Thyroid gland (tissue), 4 donors: ENCODE data around the gene ATG16L1. TPM values are rescaled to one million over a fixed set of nuclear protein-coding genes. Genes with fewer than 3 reads are reported as not detected.

ENCODE experiments used
- DNase-seq, 2 donors: peaks; one replicate each; pipeline ENCODE4 v3.0.0-alpha.2; 2019
- H3K27ac ChIP-seq, 3 donors: fragments of 200-600 bp; sonication (generic); 1 replicate in 2 of 3; 2 replicates in 1 of 3; pipeline ENCODE4 v1.5.1; 2016 to 2019; ENCODE audit warnings: mild to moderate bottlenecking in 1 of 3, moderate library complexity in 1 of 3
- H3K27me3 ChIP-seq: fragments of 200-600 bp; sonication (generic); one replicate; pipeline ENCODE4 v1.5.1; 2019
- H3K36me3 ChIP-seq, 2 donors: fragments of 200-600 bp; sonication (generic); one replicate each; pipeline ENCODE4 v1.5.1; 2016 to 2019
- H3K4me1 ChIP-seq, 2 donors: fragments of 200-600 bp; sonication (generic); one replicate each; pipeline ENCODE4 v1.5.1; 2017 to 2019
- H3K4me3 ChIP-seq, 3 donors: fragments of 200-600 bp; sonication (generic); replicated peaks in 1 of 3; 1 replicate in 2 of 3; 2 replicates in 1 of 3; pipeline ENCODE4 v1.5.1; 2016; ENCODE audit warnings: mild to moderate bottlenecking in 1 of 3
- H3K9me3 ChIP-seq: fragments of 200-600 bp; sonication (generic); one replicate; pipeline ENCODE4 v1.5.1; 2017
- CTCF ChIP-seq, 6 experiments: fragments of 200-600 bp in 3 of 6; fragments of 450-650 bp in 3 of 6; sonication (generic) in 3 of 6; IDR thresholded peaks; one replicate each; pipeline ENCODE4 v1.5.1; 2016 to 2019; ENCODE audit warnings: antibody characterized with exemption in 6 of 6, mild to moderate bottlenecking in 2 of 6, inconsistent platforms in 1 of 6, moderate library complexity in 1 of 6
- POLR2A ChIP-seq, 2 donors: fragments of 450-650 bp; IDR thresholded peaks; one replicate each; pipeline ENCODE4 v1.6.1; 2017; ENCODE audit warnings: antibody characterized with exemption in 2 of 2, mild to moderate bottlenecking in 2 of 2, moderate library complexity in 1 of 2
- WGBS, 2 donors: methylation state at CpG; one replicate each; pipeline ENCODE4 v1.1.5; 2017; 5-methylcytosine and 5-hydroxymethylcytosine counted together
- intact Hi-C: fragments of 100-400 bp; cut with DNase I; formaldehyde crosslinking; loops from one replicate; pipeline ENCODE4 v1.15.1; 2023
- total RNA-seq, 4 donors: library from RNA; depleted of rRNA; stranded (reverse); fragments of >200 nt; gene quantifications; one replicate each; pipeline ENCODE4 v1.2.3, GENCODE V29; 2016

The ATG16L1 gene
- total RNA-seq, 4 donors from 2014 or later = 52.7 to 112 (median 78.9) TPM

- H3K4me3 ChIP-seq = no peak overlapping the region
- TF ChIP-seq POLR2A (IDR thresholded peaks at IDR 0.05) (no peak), CTCF (IDR thresholded peaks at IDR 0.05) (no peak)
- H3K4me1 ChIP-seq = peaks cover 9 to 44% of the 10 kb centered on the region in 2 donors
- intact Hi-C loops = loop anchor here (10.0 kb wide), 2 partner anchors 97 to 403 kb away; partner anchors contain the start of gene DGKD
- WGBS, 2 donors = 94 to 99% methylated on average over 2 of the region's 2 CpGs
- H3K27ac ChIP-seq = no peak overlapping the region
- no peaks in the 10 kb centered on the region for H3K9me3 ChIP-seq
- H3K36me3 ChIP-seq = peaks cover 7 to 39% of the 10 kb centered on the region in 2 donors
- no peaks in the 10 kb centered on the region for H3K27me3 ChIP-seq
- DNase-seq = no peak
Observed at GRCh38 chr2:233258211-233258610, 6.7 kb downstream of the ATG16L1 start.

GRCh38 chr2:233259730-233260129 is 8.3 kb downstream of the ATG16L1 start:
- Histone ChIP-seq H3K4me1 (peaks cover 2 to 46% of the 10 kb centered on the region in 2 donors), H3K4me3 (no peak overlapping the region), H3K9me3 (no peaks in the 10 kb centered on the region), H3K27me3 (no peaks in the 10 kb centered on the region), H3K27ac (peak overlapping the region; percentile 25 to 54 (median 50)), H3K36me3 (peaks cover 22 to 54% of the 10 kb centered on the region in 2 donors)
- DNase-seq = no peak
- TF ChIP-seq CTCF (IDR thresholded peaks at IDR 0.05) = no peak
- TF ChIP-seq POLR2A (IDR thresholded peaks at IDR 0.05) = no peak
- intact Hi-C loops = loop anchor here (10.0 kb wide), 2 partner anchors 95 to 405 kb away; partner anchors contain the start of gene DGKD
- 94% methylated on average over 1 of the region's 1 CpG for WGBS, 2 donors

- TF ChIP-seq CTCF (IDR thresholded peaks at IDR 0.05) (no peak), POLR2A (IDR thresholded peaks at IDR 0.05) (no peak)
- intact Hi-C loops = no loop called here
- Histone ChIP-seq H3K27me3 (no peaks in the 10 kb centered on the region), H3K27ac (peak overlapping the region; percentile 25 to 54 (median 50)), H3K4me1 (peaks cover 11 to 55% of the 10 kb centered on the region in 2 donors), H3K4me3 (no peak overlapping the region), H3K36me3 (peaks cover 27 to 58% of the 10 kb centered on the region in 2 donors), H3K9me3 (no peaks in the 10 kb centered on the region)
- 93 to 99% methylated on average over 5 of the region's 5 CpGs for WGBS, 2 donors
- DNase-seq = no peak
Observed at GRCh38 chr2:233260661-233261060, 9.2 kb downstream of the ATG16L1 start.

- no peaks in the 10 kb centered on the region for H3K27me3 ChIP-seq
- TF ChIP-seq POLR2A (IDR thresholded peaks at IDR 0.05) (no peak), CTCF (IDR thresholded peaks at IDR 0.05) (no peak)
- no peak overlapping the region for H3K4me3 ChIP-seq
- WGBS, 2 donors = 86 to 91% methylated on average over 9 of the region's 9 CpGs
- intact Hi-C loops = no loop called here
- peaks cover 27 to 53% of the 10 kb centered on the region in 2 donors for H3K36me3 ChIP-seq
- DNase-seq = no peak
- H3K4me1 ChIP-seq = peaks cover 18 to 65% of the 10 kb centered on the region in 2 donors
- no peaks in the 10 kb centered on the region for H3K9me3 ChIP-seq
- H3K27ac ChIP-seq = peak overlapping the region in 2 of 3 donors; percentile 44 to 92
Observed at GRCh38 chr2:233261819-233262555, 10.5 kb downstream of the ATG16L1 start.

- Histone ChIP-seq H3K36me3 (peaks cover 27 to 47% of the 10 kb centered on the region in 2 donors), H3K4me1 (peaks cover 20 to 70% of the 10 kb centered on the region in 2 donors), H3K27me3 (no peaks in the 10 kb centered on the region), H3K9me3 (no peaks in the 10 kb centered on the region), H3K27ac (peak overlapping the region in 2 of 3 donors; percentile 87 to 92), H3K4me3 (no peak overlapping the region)
- TF ChIP-seq POLR2A (IDR thresholded peaks at IDR 0.05) (no peak), CTCF (IDR thresholded peaks at IDR 0.05) (no peak)
- no peak for DNase-seq
- WGBS, 2 donors = 96 to 98% methylated on average over 5 of the region's 5 CpGs
- intact Hi-C loops = no loop called here
Observed at GRCh38 chr2:233262562-233262961, 11.1 kb downstream of the ATG16L1 start.
